GM12892 (cell line): Measurements from ENCODE around the gene OBSCN.

ENCODE experiments used
- POLR2A ChIP-seq: IDR thresholded peaks from 2 replicates; pipeline ENCODE4 v1.6.1; 2011; ENCODE audit warnings: low read depth, low read length, control low read depth
- POLR2AphosphoS5 ChIP-seq: IDR thresholded peaks from 2 replicates; pipeline ENCODE4 v1.6.1; 2011; ENCODE audit warnings: low read depth, low read length, control low read depth
- TAF1 ChIP-seq: IDR thresholded peaks from 2 replicates; pipeline ENCODE4 v1.6.1; 2011; ENCODE audit warnings: low read depth, mild to moderate bottlenecking, control low read depth, low read length, borderline replicate concordance

DNA sequence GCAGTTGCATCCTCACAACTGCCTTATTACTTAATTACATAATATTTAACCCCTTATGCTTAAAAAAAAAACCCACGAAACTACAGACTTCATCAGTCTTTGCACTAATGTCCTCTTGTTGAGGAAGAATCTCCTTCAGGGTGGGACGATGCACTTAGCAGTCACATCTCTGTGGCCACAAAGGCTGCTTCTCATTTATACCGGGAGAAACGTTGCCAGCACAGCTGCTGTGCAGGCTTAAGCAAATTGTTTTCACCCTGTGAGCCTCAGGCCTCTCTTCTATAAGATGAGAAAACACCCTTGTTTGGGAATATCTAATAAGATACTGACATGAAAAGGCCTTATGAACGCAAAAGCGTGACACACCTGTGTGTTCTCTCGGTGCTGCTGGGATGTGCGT is 2.9 kb upstream of the OBSCN start:
- no peak for TF ChIP-seq TAF1
- no peak for TF ChIP-seq POLR2AphosphoS5
- TF ChIP-seq POLR2A = no peak
